Lower leg skin (tissue), 4 donors: ENCODE data around the gene YWHAQ. TPM values are rescaled to one million over a fixed set of nuclear protein-coding genes. Genes with fewer than 3 reads are reported as not detected.

Experiments used
- DNase-seq, 2 donors: peaks; one replicate each; pipeline ENCODE4 v3.0.0-alpha.2; 2019; ENCODE audit warnings: low spot score in 2 of 2
- H3K4me3 ChIP-seq: fragments of 200-600 bp; sonication (generic); 2 replicates; pipeline ENCODE4 v1.5.1; 2017; ENCODE audit warnings: mild to moderate bottlenecking, low read depth; ENCODE audit not compliant: poor library complexity, severe bottlenecking
- CTCF ChIP-seq, 3 donors: fragments of 450-650 bp; IDR thresholded peaks; one replicate each; pipeline ENCODE4 v1.5.1; 2016; ENCODE audit warnings: antibody characterized with exemption in 3 of 3, mild to moderate bottlenecking in 3 of 3, moderate library complexity in 2 of 3
- POLR2A ChIP-seq, 2 donors: fragments of 450-650 bp; IDR thresholded peaks; one replicate each; pipeline ENCODE4 v1.6.1; 2016 to 2017; ENCODE audit warnings: antibody characterized with exemption in 2 of 2, mild to moderate bottlenecking in 1 of 2, moderate library complexity in 1 of 2
- WGBS, 2 donors: methylation state at CpG; one replicate each; pipeline ENCODE4 v1.1.5; 2018; 5-methylcytosine and 5-hydroxymethylcytosine counted together
- intact Hi-C: fragments of 100-400 bp; cut with DNase I; formaldehyde crosslinking; loops from one replicate; pipeline ENCODE4 v1.15.0; 2023; ENCODE audit warnings: low total_unique reads
- total RNA-seq, 4 donors: library from RNA; depleted of rRNA; stranded (reverse); fragments of >200 nt; gene quantifications; one replicate each; pipeline ENCODE4 v1.1.0, GENCODE V29; 2016

Gene YWHAQ
- total RNA-seq, 4 donors from 2014 or later, result 85.6 to 159 (median 121) TPM

DNA sequence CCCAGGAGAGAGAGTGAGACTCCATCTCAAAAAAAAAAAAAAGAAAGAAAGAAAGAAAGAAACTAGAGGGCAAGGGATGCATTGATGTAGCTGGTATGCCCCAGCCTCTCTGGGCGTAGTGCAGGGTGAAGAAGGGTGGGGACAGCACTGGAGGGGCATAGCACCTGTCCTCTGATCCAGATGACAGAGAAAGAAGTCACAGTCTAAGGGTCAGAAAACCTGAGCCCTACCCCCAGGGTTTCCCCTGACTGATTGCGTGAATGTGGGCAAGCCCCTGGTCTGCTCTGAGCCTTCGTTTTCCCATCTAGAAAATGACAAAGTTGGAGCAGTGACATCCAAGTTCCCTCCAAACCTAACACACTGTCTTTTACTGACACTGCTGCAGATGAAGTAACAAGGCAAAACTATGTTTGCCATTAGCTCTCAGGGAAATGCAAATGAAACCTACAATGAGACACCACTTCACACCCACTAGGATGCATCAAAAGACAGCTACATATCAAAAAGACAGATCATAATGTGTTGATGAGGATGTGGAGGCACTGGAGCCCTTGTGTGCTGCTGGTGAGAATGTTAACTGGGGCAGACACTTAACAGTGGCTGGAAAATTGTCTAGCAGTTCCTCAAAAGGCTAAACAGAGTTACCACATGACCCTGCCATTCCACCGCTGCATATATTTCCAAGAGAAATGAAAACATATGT is 19.5 kb upstream of the YWHAQ start:
- intact Hi-C loops, result no loop called here
- WGBS, 2 donors, result 69 to 82% methylated on average over 4 of the region's 4 CpGs
- DNase-seq, result no peak
- TF ChIP-seq CTCF (IDR thresholded peaks at IDR 0.05) (no peak), POLR2A (IDR thresholded peaks at IDR 0.05) (no peak)
- H3K4me3 ChIP-seq, result no peak overlapping the region

- intact Hi-C loops, result no loop called here
- TF ChIP-seq CTCF (IDR thresholded peaks at IDR 0.05) (no peak), POLR2A (IDR thresholded peaks at IDR 0.05) (no peak)
- no peak overlapping the region for H3K4me3 ChIP-seq
- DNase-seq, result no peak
- WGBS, 2 donors, result 82 to 85% methylated on average over 6 of the region's 6 CpGs
Observed at GRCh38 chr2:9649261-9649660, 18.5 kb upstream of the YWHAQ start.

DNA sequence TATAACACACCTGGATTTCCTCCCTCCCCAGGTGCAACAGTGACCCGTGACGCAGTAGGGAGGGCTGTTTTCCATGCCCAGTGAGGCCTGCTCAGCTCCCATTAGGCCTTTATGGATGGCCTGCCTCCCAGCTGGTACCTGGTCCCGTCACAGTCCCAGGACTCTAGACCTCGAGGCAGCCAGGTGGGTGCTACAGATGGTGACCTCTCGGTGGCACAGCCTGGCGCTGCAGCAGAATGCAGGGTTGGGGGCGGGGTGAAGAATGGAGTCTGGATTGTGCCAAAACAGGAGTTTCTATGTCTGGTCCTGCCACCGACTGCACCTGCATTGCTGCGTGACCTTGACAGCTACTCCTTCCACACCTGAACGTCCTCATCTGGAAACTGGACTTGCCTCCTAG is 18.0 kb upstream of the YWHAQ start:
- intact Hi-C loops, result no loop called here
- no peak for DNase-seq
- no peak overlapping the region for H3K4me3 ChIP-seq
- TF ChIP-seq POLR2A (IDR thresholded peaks at IDR 0.05), result no peak
- no peak for TF ChIP-seq CTCF (IDR thresholded peaks at IDR 0.05)
- 81 to 85% methylated on average over 10 of the region's 10 CpGs for WGBS, 2 donors

- WGBS, 2 donors, result 81 to 82% methylated on average over 6 of the region's 6 CpGs
- intact Hi-C loops, result no loop called here
- no peak overlapping the region for H3K4me3 ChIP-seq
- DNase-seq, result no peak
- no peak for TF ChIP-seq CTCF (IDR thresholded peaks at IDR 0.05)
Observed at GRCh38 chr2:9647884-9648283, 17.1 kb upstream of the YWHAQ start.

GRCh38 chr2:9646196-9647030 is 15.6 kb upstream of the YWHAQ start:
- TF ChIP-seq CTCF (IDR thresholded peaks at IDR 0.05), result no peak
- H3K4me3 ChIP-seq, result no peak overlapping the region
- intact Hi-C loops, result no loop called here
- 82 to 85% methylated on average over 17 of the region's 17 CpGs for WGBS, 2 donors
- DNase-seq, result no peak
